ENCODE data around the gene HORMAD1.
"Not testable (repeated sequence)": the region's sequence is repeated elsewhere in the genome, so short reads cannot be mapped to it uniquely, and the experiment has no call there.

Gene HORMAD1

DNA sequence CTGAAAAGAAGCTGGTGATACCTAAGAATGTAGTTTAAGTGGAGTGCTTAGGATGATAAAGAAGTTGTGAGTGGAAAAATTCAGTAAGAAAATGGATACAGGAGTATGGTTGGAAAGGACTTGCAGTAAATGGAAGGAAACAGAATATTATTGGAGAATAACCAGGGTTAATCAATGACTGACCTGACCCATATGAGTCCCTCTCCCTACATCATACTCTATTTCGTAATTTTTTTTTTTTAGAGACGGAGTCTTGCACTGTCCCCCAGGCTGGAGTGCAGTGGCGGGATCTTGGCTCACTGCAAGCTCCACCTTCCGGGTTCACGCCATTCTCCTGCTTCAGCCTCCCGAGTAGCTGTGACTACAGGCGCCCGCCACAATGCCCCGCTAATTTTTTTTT lies 57.9 kb downstream of the HORMAD1 start:
- no peak overlapping the region for H3K4me3 ChIP-seq (ENCODE audit: low read length)
- WGBS (ENCODE audit: extremely low coverage, insufficient coverage, low lambda C conversion rate): no CpG with 5 or more reads among the region's 9 CpGs
- no peak overlapping the region for H2BK5ac ChIP-seq (ENCODE audit: low read length)
- H3K27ac ChIP-seq (ENCODE audit: low read depth, low read length): no peak overlapping the region
- peaks cover 1% of the 10 kb centered on the region for H3K36me3 ChIP-seq (ENCODE audit: control insufficient read depth, insufficient read depth, low read length)
- no peak overlapping the region for H3K4me2 ChIP-seq (ENCODE audit: low read length)
- no peak overlapping the region for H3K23ac ChIP-seq (ENCODE audit: low read length)
- no peaks in the 10 kb centered on the region for H3K79me2 ChIP-seq (ENCODE audit: control insufficient read depth, insufficient read depth, low read length)
- no peaks in the 10 kb centered on the region for H3K27me3 ChIP-seq (ENCODE audit: insufficient read depth, low read length, poor library complexity)
- no peak overlapping the region for H3K56ac ChIP-seq (ENCODE audit: low read length)
- H3K18ac ChIP-seq (ENCODE audit: low read length): no peak overlapping the region
- H4K5ac ChIP-seq (ENCODE audit: low read length): no peak overlapping the region
- no peak overlapping the region for H2AK5ac ChIP-seq (ENCODE audit: low read length)
- H4K8ac ChIP-seq (ENCODE audit: low read depth, low read length): no peak overlapping the region
- no peak overlapping the region for H3K9ac ChIP-seq (ENCODE audit: low read length)
- no peak overlapping the region for H2BK15ac ChIP-seq (replicated peaks; ENCODE audit: low read depth)
- no peaks in the 10 kb centered on the region for H3K79me1 ChIP-seq (ENCODE audit: low read length)
- H3K4me1 ChIP-seq (ENCODE audit: control insufficient read depth, low read depth, low read length): no peaks in the 10 kb centered on the region
- no peak overlapping the region for H2BK120ac ChIP-seq (ENCODE audit: low read depth, low read length)
- DNase-seq: no peak
- H3K4ac ChIP-seq (ENCODE audit: low read depth, low read length): no peak overlapping the region

DNA sequence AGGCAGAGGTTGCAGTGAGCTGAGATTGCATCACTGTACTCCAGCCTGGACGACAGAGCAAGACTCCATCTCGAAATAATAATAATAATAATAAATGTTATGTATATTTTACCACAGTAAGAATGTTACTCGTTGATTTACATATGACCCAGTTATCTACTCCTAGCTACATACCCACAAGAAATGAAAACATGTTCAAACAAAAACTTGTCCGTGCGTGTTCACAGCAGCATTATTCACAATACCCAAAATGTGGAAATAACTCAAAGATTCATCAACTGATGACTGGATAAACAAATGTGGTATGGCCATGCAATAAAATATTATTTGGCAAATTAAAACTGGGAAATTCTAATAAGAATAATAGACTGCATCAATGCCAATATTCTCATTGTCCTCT lies 59.5 kb downstream of the HORMAD1 start:
- no peak overlapping the region for H3K9ac ChIP-seq (ENCODE audit: low read length)
- H3K27ac ChIP-seq (ENCODE audit: low read depth, low read length): no peak overlapping the region
- no peaks in the 10 kb centered on the region for H3K4me1 ChIP-seq (ENCODE audit: control insufficient read depth, low read depth, low read length)
- no peak overlapping the region for H2BK15ac ChIP-seq (replicated peaks; ENCODE audit: low read depth)
- no peaks in the 10 kb centered on the region for H3K79me2 ChIP-seq (ENCODE audit: control insufficient read depth, insufficient read depth, low read length)
- no peak overlapping the region for H3K23ac ChIP-seq (ENCODE audit: low read length)
- H3K18ac ChIP-seq (ENCODE audit: low read length): no peak overlapping the region
- no peak overlapping the region for H4K5ac ChIP-seq (ENCODE audit: low read length)
- no peak overlapping the region for H3K4me3 ChIP-seq (ENCODE audit: low read length)
- DNase-seq: no peak
- no peaks in the 10 kb centered on the region for H3K79me1 ChIP-seq (ENCODE audit: low read length)
- no peak overlapping the region for H4K8ac ChIP-seq (ENCODE audit: low read depth, low read length)
- H3K56ac ChIP-seq (ENCODE audit: low read length): no peak overlapping the region
- no peaks in the 10 kb centered on the region for H3K27me3 ChIP-seq (ENCODE audit: insufficient read depth, low read length, poor library complexity)
- H3K4me2 ChIP-seq (ENCODE audit: low read length): no peak overlapping the region
- no peak overlapping the region for H2AK5ac ChIP-seq (ENCODE audit: low read length)
- peaks cover 1% of the 10 kb centered on the region for H3K36me3 ChIP-seq (ENCODE audit: control insufficient read depth, insufficient read depth, low read length)
- WGBS (ENCODE audit: extremely low coverage, insufficient coverage, low lambda C conversion rate): no CpG with 5 or more reads among the region's 5 CpGs
- H3K4ac ChIP-seq (ENCODE audit: low read depth, low read length): no peak overlapping the region
- H2BK120ac ChIP-seq (ENCODE audit: low read depth, low read length): no peak overlapping the region
- no peak overlapping the region for H2BK5ac ChIP-seq (ENCODE audit: low read length)

DNA sequence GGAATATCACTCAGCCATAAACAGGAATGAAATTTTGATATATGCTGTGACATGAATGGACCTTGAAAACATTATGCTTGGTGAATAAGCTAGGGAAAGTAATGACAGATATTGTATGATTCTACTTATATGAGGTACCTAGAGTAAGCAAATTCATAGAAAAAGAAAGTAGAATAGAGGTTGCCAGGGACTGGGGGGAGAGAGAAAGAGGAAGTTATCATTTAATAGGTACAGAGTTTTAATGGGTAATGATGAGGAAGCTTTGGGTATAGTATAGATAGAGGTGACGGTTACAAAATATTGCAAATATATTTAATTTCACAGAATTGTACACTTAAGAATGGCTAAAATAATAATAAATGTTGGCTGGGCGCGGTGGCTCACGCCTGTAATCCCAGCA lies 60.1 kb downstream of the HORMAD1 start:
- H3K4me3 ChIP-seq (ENCODE audit: low read length): no peak overlapping the region
- H3K36me3 ChIP-seq (ENCODE audit: control insufficient read depth, insufficient read depth, low read length): peaks cover 1% of the 10 kb centered on the region
- WGBS (ENCODE audit: extremely low coverage, insufficient coverage, low lambda C conversion rate): no CpG with 5 or more reads among the region's 4 CpGs
- no peak overlapping the region for H3K4ac ChIP-seq (ENCODE audit: low read depth, low read length)
- no peak overlapping the region for H3K56ac ChIP-seq (ENCODE audit: low read length)
- no peak overlapping the region for H2BK120ac ChIP-seq (ENCODE audit: low read depth, low read length)
- H3K27ac ChIP-seq (ENCODE audit: low read depth, low read length): no peak overlapping the region
- no peaks in the 10 kb centered on the region for H3K4me1 ChIP-seq (ENCODE audit: control insufficient read depth, low read depth, low read length)
- H2AK5ac ChIP-seq (ENCODE audit: low read length): no peak overlapping the region
- no peak overlapping the region for H3K18ac ChIP-seq (ENCODE audit: low read length)
- H2BK5ac ChIP-seq (ENCODE audit: low read length): no peak overlapping the region
- H3K79me2 ChIP-seq (ENCODE audit: control insufficient read depth, insufficient read depth, low read length): no peaks in the 10 kb centered on the region
- no peak overlapping the region for H4K5ac ChIP-seq (ENCODE audit: low read length)
- H2BK15ac ChIP-seq (replicated peaks; ENCODE audit: low read depth): no peak overlapping the region
- H3K27me3 ChIP-seq (ENCODE audit: insufficient read depth, low read length, poor library complexity): no peaks in the 10 kb centered on the region
- no peak overlapping the region for H3K4me2 ChIP-seq (ENCODE audit: low read length)
- H3K23ac ChIP-seq (ENCODE audit: low read length): no peak overlapping the region
- no peak for DNase-seq
- H3K9ac ChIP-seq (ENCODE audit: low read length): no peak overlapping the region
- no peaks in the 10 kb centered on the region for H3K79me1 ChIP-seq (ENCODE audit: low read length)
- H4K8ac ChIP-seq (ENCODE audit: low read depth, low read length): no peak overlapping the region

DNA sequence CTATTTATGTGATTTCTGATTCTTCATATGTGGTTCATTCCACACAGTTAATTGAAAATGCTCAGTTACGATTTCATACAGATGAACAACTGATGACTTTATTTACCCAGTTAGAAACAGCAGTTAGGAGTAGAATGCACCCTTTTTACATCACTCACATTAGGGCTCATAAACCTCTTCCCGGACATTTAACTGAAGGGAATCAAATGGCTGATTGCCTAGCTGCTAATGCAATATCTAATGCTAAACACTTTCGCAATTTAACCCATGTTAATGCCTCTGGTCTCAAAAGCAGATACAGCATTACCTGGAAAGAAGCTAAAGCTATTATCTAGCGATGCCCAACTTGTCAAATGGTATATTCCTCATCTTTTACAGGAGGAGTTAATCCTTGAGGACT lies 63.6 kb downstream of the HORMAD1 start:
- H3K18ac ChIP-seq (ENCODE audit: low read length); H2AK5ac ChIP-seq (ENCODE audit: low read length); H3K27me3 ChIP-seq (ENCODE audit: insufficient read depth, low read length, poor library complexity); H3K27ac ChIP-seq (ENCODE audit: low read depth, low read length); H3K4me2 ChIP-seq (ENCODE audit: low read length); DNase-seq; H3K36me3 ChIP-seq (ENCODE audit: control insufficient read depth, insufficient read depth, low read length); H2BK120ac ChIP-seq (ENCODE audit: low read depth, low read length); H3K23ac ChIP-seq (ENCODE audit: low read length); H3K79me1 ChIP-seq (ENCODE audit: low read length); H4K5ac ChIP-seq (ENCODE audit: low read length); H3K4ac ChIP-seq (ENCODE audit: low read depth, low read length); H4K8ac ChIP-seq (ENCODE audit: low read depth, low read length); H2BK15ac ChIP-seq (replicated peaks; ENCODE audit: low read depth); H3K4me3 ChIP-seq (ENCODE audit: low read length); H3K9ac ChIP-seq (ENCODE audit: low read length); H2BK5ac ChIP-seq (ENCODE audit: low read length); H3K79me2 ChIP-seq (ENCODE audit: control insufficient read depth, insufficient read depth, low read length); H3K56ac ChIP-seq (ENCODE audit: low read length); H3K4me1 ChIP-seq (ENCODE audit: control insufficient read depth, low read depth, low read length): not testable (repeated sequence)
- no CpG with 5 or more reads among the region's 4 CpGs for WGBS (ENCODE audit: extremely low coverage, insufficient coverage, low lambda C conversion rate)

DNA sequence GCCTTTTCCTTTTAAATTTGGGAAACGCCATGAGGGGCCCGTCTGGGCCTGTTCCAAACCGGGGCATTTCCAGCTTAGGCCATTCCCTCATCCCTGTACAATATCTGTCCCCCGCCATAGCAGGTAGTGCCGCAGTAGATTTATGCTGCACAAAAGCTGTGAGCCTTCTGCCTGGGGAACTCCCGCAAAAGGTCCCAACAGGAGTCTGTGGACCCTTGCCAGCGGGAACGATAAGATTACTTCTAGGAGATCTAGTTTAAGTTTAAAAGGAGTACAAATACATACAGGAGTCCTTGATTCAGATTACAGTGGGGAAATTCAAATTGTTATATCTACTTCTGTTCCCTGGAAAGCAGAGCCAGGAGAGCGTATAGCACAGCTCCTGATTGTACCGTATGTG lies 66.1 kb downstream of the HORMAD1 start:
- H2AK5ac ChIP-seq (ENCODE audit: low read length); H3K27ac ChIP-seq (ENCODE audit: low read depth, low read length); H3K9ac ChIP-seq (ENCODE audit: low read length); H3K27me3 ChIP-seq (ENCODE audit: insufficient read depth, low read length, poor library complexity); H2BK120ac ChIP-seq (ENCODE audit: low read depth, low read length); H3K4me1 ChIP-seq (ENCODE audit: control insufficient read depth, low read depth, low read length); H2BK5ac ChIP-seq (ENCODE audit: low read length); H3K79me1 ChIP-seq (ENCODE audit: low read length); H3K36me3 ChIP-seq (ENCODE audit: control insufficient read depth, insufficient read depth, low read length); H4K5ac ChIP-seq (ENCODE audit: low read length); DNase-seq; H3K79me2 ChIP-seq (ENCODE audit: control insufficient read depth, insufficient read depth, low read length); H3K23ac ChIP-seq (ENCODE audit: low read length); H2BK15ac ChIP-seq (replicated peaks; ENCODE audit: low read depth); H3K4ac ChIP-seq (ENCODE audit: low read depth, low read length); H3K56ac ChIP-seq (ENCODE audit: low read length); H4K8ac ChIP-seq (ENCODE audit: low read depth, low read length); H3K4me2 ChIP-seq (ENCODE audit: low read length); H3K4me3 ChIP-seq (ENCODE audit: low read length): not testable (repeated sequence)
- WGBS (ENCODE audit: extremely low coverage, insufficient coverage, low lambda C conversion rate): no CpG with 5 or more reads among the region's 10 CpGs
- H3K18ac ChIP-seq (ENCODE audit: low read length): peak overlapping the region; percentile 80

DNA sequence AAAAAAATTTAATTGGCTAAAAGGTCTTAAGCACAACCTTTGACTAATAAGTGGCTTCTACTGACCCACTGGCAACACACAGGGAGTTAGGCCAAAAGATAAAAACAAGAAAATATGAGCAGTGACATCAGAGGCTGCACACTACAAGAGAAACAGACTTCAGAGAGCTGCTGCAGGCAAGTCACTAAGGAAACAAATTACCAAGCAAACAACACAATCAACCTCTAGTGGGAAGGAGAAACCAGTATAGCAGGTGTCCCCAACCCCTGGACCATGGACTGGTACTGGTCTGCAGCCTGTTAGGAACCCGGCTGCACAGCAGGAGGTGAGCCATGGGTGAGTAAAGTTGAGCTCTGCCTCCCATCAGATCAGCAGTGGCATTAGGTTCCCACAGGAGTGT lies 70.5 kb downstream of the HORMAD1 start:
- H3K4me3 ChIP-seq (ENCODE audit: low read length): no peak overlapping the region
- WGBS (ENCODE audit: extremely low coverage, insufficient coverage, low lambda C conversion rate): no CpG with 5 or more reads among the region's 1 CpG
- H3K79me2 ChIP-seq (ENCODE audit: control insufficient read depth, insufficient read depth, low read length): no peaks in the 10 kb centered on the region
- no peaks in the 10 kb centered on the region for H3K4me1 ChIP-seq (ENCODE audit: control insufficient read depth, low read depth, low read length)
- no peaks in the 10 kb centered on the region for H3K79me1 ChIP-seq (ENCODE audit: low read length)
- no peak overlapping the region for H2BK120ac ChIP-seq (ENCODE audit: low read depth, low read length)
- H3K4ac ChIP-seq (ENCODE audit: low read depth, low read length): no peak overlapping the region
- no peak overlapping the region for H3K23ac ChIP-seq (ENCODE audit: low read length)
- H3K18ac ChIP-seq (ENCODE audit: low read length): no peak overlapping the region
- H2BK5ac ChIP-seq (ENCODE audit: low read length): no peak overlapping the region
- peaks cover 8% of the 10 kb centered on the region for H3K36me3 ChIP-seq (ENCODE audit: control insufficient read depth, insufficient read depth, low read length)
- H3K27ac ChIP-seq (ENCODE audit: low read depth, low read length): no peak overlapping the region
- H4K8ac ChIP-seq (ENCODE audit: low read depth, low read length): no peak overlapping the region
- no peak overlapping the region for H3K4me2 ChIP-seq (ENCODE audit: low read length)
- H3K56ac ChIP-seq (ENCODE audit: low read length): peak overlapping the region; percentile 25
- H3K9ac ChIP-seq (ENCODE audit: low read length): no peak overlapping the region
- no peak overlapping the region for H2BK15ac ChIP-seq (replicated peaks; ENCODE audit: low read depth)
- no peaks in the 10 kb centered on the region for H3K27me3 ChIP-seq (ENCODE audit: insufficient read depth, low read length, poor library complexity)
- H4K5ac ChIP-seq (ENCODE audit: low read length): no peak overlapping the region
- DNase-seq: no peak
- H2AK5ac ChIP-seq (ENCODE audit: low read length): no peak overlapping the region

Measured in mesendoderm (in vitro differentiated cells).